CD14-positive monocyte (primary cell): Measurements from ENCODE around the gene TMEM271. TPM values are rescaled to one million over a fixed set of nuclear protein-coding genes. Genes with fewer than 3 reads are reported as not detected.
"Not testable (repeated sequence)": the region's sequence is repeated elsewhere in the genome, so short reads cannot be mapped to it uniquely, and the experiment has no call there.

Experiments used
- DNase-seq, 3 donors: peaks; one replicate each; pipeline ENCODE4 v3.0.0-alpha.2; 2011 to 2022
- H2AFZ ChIP-seq: 2 replicates; pipeline ENCODE4 v1.6.0; 2012; ENCODE audit warnings: mild to moderate bottlenecking, low read depth, low read length, inconsistent platforms; ENCODE audit not compliant: insufficient read depth, poor library complexity, severe bottlenecking
- H3K27ac ChIP-seq, 2 donors: 1 replicate in 1 of 2; 2 replicates in 1 of 2; pipeline ENCODE4 v1.5.1; 2012 to 2013; ENCODE audit warnings: low read length in 2 of 2, control low read depth in 1 of 2, inconsistent platforms in 1 of 2, low read depth in 1 of 2, mild to moderate bottlenecking in 1 of 2
- H3K27me3 ChIP-seq, 2 donors: one replicate each; pipeline versions ENCODE4 v1.6.0 to v1.6.1; 2011 to 2013; ENCODE audit warnings: low read length in 2 of 2; ENCODE audit not compliant: control insufficient read depth in 2 of 2, insufficient read depth in 2 of 2
- H3K36me3 ChIP-seq, 2 donors: replicated peaks in 1 of 2; 1 replicate in 1 of 2; 2 replicates in 1 of 2; pipeline versions ENCODE4 v1.5.1 to v1.6.1; 2012 to 2013; ENCODE audit warnings: low read length in 2 of 2, control low read depth in 1 of 2, inconsistent platforms in 1 of 2, mild to moderate bottlenecking in 1 of 2; ENCODE audit not compliant: insufficient read depth in 2 of 2, control insufficient read depth in 1 of 2
- H3K4me1 ChIP-seq, 2 donors: 1 replicate in 1 of 2; 2 replicates in 1 of 2; pipeline versions ENCODE4 v1.5.1 to v1.6.1; 2012 to 2013; ENCODE audit warnings: low read length in 2 of 2, control low read depth in 1 of 2, inconsistent platforms in 1 of 2, mild to moderate bottlenecking in 1 of 2, moderate library complexity in 1 of 2; ENCODE audit not compliant: insufficient read depth in 2 of 2, control insufficient read depth in 1 of 2
- H3K4me2 ChIP-seq: replicated peaks from 2 replicates; pipeline ENCODE3; 2012; ENCODE audit warnings: low read length, moderate library complexity, mild to moderate bottlenecking; ENCODE audit not compliant: poor library complexity, severe bottlenecking; ENCODE audit errors: extremely low read depth
- H3K4me3 ChIP-seq, 3 experiments: fragments of 200-600 bp in 1 of 3; sonication (generic) in 1 of 3; replicated peaks in 1 of 3; 1 replicate in 2 of 3; 2 replicates in 1 of 3; pipeline ENCODE4 v1.5.1; 2011 to 2013; ENCODE audit warnings: low read length in 3 of 3, mild to moderate bottlenecking in 3 of 3, control low read depth in 2 of 3, low read depth in 2 of 3, inconsistent platforms in 1 of 3, moderate library complexity in 1 of 3
- H3K79me2 ChIP-seq: 2 replicates; pipeline ENCODE4 v1.6.0; 2012; ENCODE audit warnings: mild to moderate bottlenecking, control low read depth, inconsistent platforms, low read length, moderate library complexity; ENCODE audit not compliant: insufficient read depth
- H3K9ac ChIP-seq: 2 replicates; pipeline ENCODE4 v1.6.0; 2017; ENCODE audit warnings: low read length, mild to moderate bottlenecking; ENCODE audit not compliant: insufficient read depth, poor library complexity, severe bottlenecking
- H3K9me3 ChIP-seq, 2 donors: replicated peaks in 1 of 2; 1 replicate in 1 of 2; 2 replicates in 1 of 2; pipeline versions ENCODE4 v1.5.1 to v1.6.1; 2012 to 2013; ENCODE audit warnings: low read length in 2 of 2, control low read depth in 1 of 2; ENCODE audit not compliant: control insufficient read depth in 1 of 2, insufficient read depth in 1 of 2
- H4K20me1 ChIP-seq: 2 replicates; pipeline ENCODE4 v1.6.0; 2012; ENCODE audit warnings: mild to moderate bottlenecking, low read length, control low read depth, moderate library complexity; ENCODE audit not compliant: insufficient read depth
- H3K27ac Mint-ChIP-seq, 7 donors: one replicate each; pipeline ENCODE4 v1.8.0; 2020; ENCODE audit warnings: mild to moderate bottlenecking in 7 of 7, mixed read lengths in 7 of 7, moderate library complexity in 6 of 7, inconsistent platforms in 2 of 7
- H3K27me3 Mint-ChIP-seq, 3 donors: one replicate each; pipeline ENCODE4 v1.8.0; 2021 to 2022; ENCODE audit warnings: low read depth in 3 of 3, mild to moderate bottlenecking in 3 of 3, mixed read lengths in 3 of 3, moderate library complexity in 3 of 3, inconsistent platforms in 1 of 3
- H3K36me3 Mint-ChIP-seq, 2 donors: one replicate each; pipeline ENCODE4 v1.8.0; 2020; ENCODE audit warnings: mixed read lengths in 2 of 2, inconsistent platforms in 1 of 2, mild to moderate bottlenecking in 1 of 2
- H3K4me1 Mint-ChIP-seq: one replicate; pipeline ENCODE4 v1.8.0; 2020; ENCODE audit warnings: mild to moderate bottlenecking, mixed read lengths
- H3K4me3 Mint-ChIP-seq, 2 donors: one replicate each; pipeline ENCODE4 v1.8.0; 2020; ENCODE audit warnings: mild to moderate bottlenecking in 2 of 2, mixed read lengths in 2 of 2, moderate library complexity in 1 of 2
- H3K9me3 Mint-ChIP-seq, 7 donors: one replicate each; pipeline ENCODE4 v1.8.0; 2020 to 2022; ENCODE audit warnings: mixed read lengths in 7 of 7, mild to moderate bottlenecking in 6 of 7, moderate library complexity in 6 of 7, inconsistent platforms in 2 of 7
- CTCF ChIP-seq: fragments of 200-600 bp; IDR thresholded peaks from one replicate; pipeline ENCODE4 v1.8.0; 2022; ENCODE audit warnings: antibody characterized with exemption, mild to moderate bottlenecking
- WGBS: methylation state at CpG from one replicate; pipeline ENCODE4 v1.1.5; 2013; ENCODE audit warnings: missing lambda C conversion rate; ENCODE audit not compliant: insufficient coverage; 5-methylcytosine and 5-hydroxymethylcytosine counted together
- intact Hi-C, 2 donors: fragments of 100-400 bp; cut with micrococcal nuclease; formaldehyde crosslinking; loops; one replicate each; pipeline versions ENCODE4 v1.15.0 to v1.15.1; 2023
- polyA plus RNA-seq, 3 donors: library from polyadenylated mRNA; depleted of rRNA in 1 of 3; unstranded in 2 of 3; stranded (reverse) in 1 of 3; fragments of 300-500 nt in 2 of 3; fragments of >200 nt in 1 of 3; fragmentation: Illumina TruSeq in 2 of 3; gene quantifications; 1 replicate in 2 of 3; 2 replicates in 1 of 3; pipeline ENCODE4 v1.2.3, GENCODE V29; 2012 to 2021

The TMEM271 gene
- polyA plus RNA-seq, 3 donors: not detected

GRCh38 chr4:598925-599324 lies 22.8 kb upstream of the TMEM271 start:
- intact Hi-C loops: no loop called here
- H3K27ac Mint-ChIP-seq: no peak overlapping the region
- DNase-seq: no peak
- Histone ChIP-seq H3K27ac (no peak overlapping the region), H3K79me2 (no peaks in the 10 kb centered on the region), H3K4me3 (no peak overlapping the region), H3K36me3 (no peaks in the 10 kb centered on the region), H2AFZ (no peak overlapping the region), H3K9me3 (no peaks in the 10 kb centered on the region), H3K4me1 (no peaks in the 10 kb centered on the region), H3K27me3 (no peaks in the 10 kb centered on the region), H3K4me2 (no peak overlapping the region), H4K20me1 (no peaks in the 10 kb centered on the region), H3K9ac (no peak overlapping the region)
- peaks cover 18 to 30% (median 26%) of the 10 kb centered on the region in 7 donors for H3K9me3 Mint-ChIP-seq
- 100% methylated on average over 2 of the region's 3 CpGs for WGBS
- no peaks in the 10 kb centered on the region for H3K4me1 Mint-ChIP-seq
- TF ChIP-seq CTCF: no peak
- H3K36me3 Mint-ChIP-seq: no peaks in the 10 kb centered on the region
- no peak overlapping the region for H3K4me3 Mint-ChIP-seq
- H3K27me3 Mint-ChIP-seq: peaks cover 0 to 14% (median 10%) of the 10 kb centered on the region in 3 donors

GRCh38 chr4:592825-593520 lies 16.9 kb upstream of the TMEM271 start:
- H3K27me3 Mint-ChIP-seq: peaks cover 3 to 16% (median 11%) of the 10 kb centered on the region in 3 donors
- no peaks in the 10 kb centered on the region for H3K27me3 ChIP-seq

GRCh38 chr4:592178-592577 lies 16.1 kb upstream of the TMEM271 start:
- H3K4me1 Mint-ChIP-seq, DNase-seq, H3K4me2 ChIP-seq, H4K20me1 ChIP-seq, H3K36me3 Mint-ChIP-seq, H3K27ac ChIP-seq, H3K4me1 ChIP-seq, H3K4me3 Mint-ChIP-seq, H3K27me3 ChIP-seq, H3K79me2 ChIP-seq, H3K27ac Mint-ChIP-seq, H3K4me3 ChIP-seq, H2AFZ ChIP-seq, intact Hi-C loops, H3K36me3 ChIP-seq, H3K9ac ChIP-seq: not testable (repeated sequence)
- peaks cover 16 to 20% of the 10 kb centered on the region in 2 donors for H3K9me3 ChIP-seq
- Mint-ChIP-seq H3K9me3 (peaks cover 20 to 43% (median 33%) of the 10 kb centered on the region in 7 donors), H3K27me3 (peaks cover 3 to 19% (median 12%) of the 10 kb centered on the region in 3 donors)
- WGBS: 96% methylated on average over 4 of the region's 13 CpGs

More at GRCh38 chr4:592825-593520, 16.9 kb upstream of the TMEM271 start:
- Histone ChIP-seq H3K36me3 (no peaks in the 10 kb centered on the region), H3K4me3 (no peak overlapping the region), H3K27ac (no peak overlapping the region), H2AFZ (no peak overlapping the region), H3K4me1 (no peaks in the 10 kb centered on the region), H3K9me3 (peaks cover 10 to 14% of the 10 kb centered on the region in 2 donors), H4K20me1 (no peaks in the 10 kb centered on the region), H3K79me2 (no peaks in the 10 kb centered on the region), H3K4me2 (no peak overlapping the region), H3K9ac (no peak overlapping the region)
- Mint-ChIP-seq H3K36me3 (no peaks in the 10 kb centered on the region), H3K9me3 (peaks cover 16 to 43% (median 31%) of the 10 kb centered on the region in 7 donors), H3K4me3 (no peak overlapping the region), H3K4me1 (no peaks in the 10 kb centered on the region), H3K27ac (no peak overlapping the region)
- no peak for DNase-seq
- TF ChIP-seq CTCF: no peak
- intact Hi-C loops: no loop called here
- WGBS: 93% methylated on average over 2 of the region's 5 CpGs
